Cardiac muscle cell (in vitro differentiated cells and primary cell): Measurements from ENCODE around the gene MMP15. TPM values are rescaled to one million over a fixed set of nuclear protein-coding genes. Genes with fewer than 3 reads are reported as not detected.

Experiments
- DNase-seq, 2 donors: peaks; one replicate each; pipeline versions ENCODE4 v3.0.0 to v3.0.0-alpha.2; 2010 to 2017; ENCODE audit warnings: low read depth in 1 of 2, low spot score in 1 of 2
- H3K27ac ChIP-seq: fragments of 200-600 bp; sonication (generic); 2 replicates; pipeline ENCODE4 v1.5.1; 2016
- H3K27me3 ChIP-seq: fragments of 200-600 bp; sonication (generic); 2 replicates; pipeline ENCODE4 v1.6.0; 2016; ENCODE audit warnings: control low read depth
- H3K36me3 ChIP-seq: fragments of 200-600 bp; sonication (generic); 2 replicates; pipeline ENCODE4 v1.5.1; 2016; ENCODE audit warnings: control low read depth
- H3K4me1 ChIP-seq: fragments of 200-600 bp; sonication (generic); 2 replicates; pipeline ENCODE4 v1.8.1; 2017; ENCODE audit warnings: low read depth, mild to moderate bottlenecking, mixed run types
- H3K4me3 ChIP-seq: fragments of 200-600 bp; sonication (generic); 2 replicates; pipeline ENCODE4 v1.5.1; 2016; ENCODE audit warnings: mild to moderate bottlenecking
- H3K9me3 ChIP-seq: fragments of 200-600 bp; sonication (generic); 2 replicates; pipeline ENCODE4 v1.5.1; 2017; ENCODE audit warnings: low read depth, mild to moderate bottlenecking, control low read depth
- polyA plus RNA-seq: library from polyadenylated mRNA; unstranded; fragments of >200 nt; fragmentation: Nextera tagmentation; extraction: Ambion mirVana; gene quantifications from 2 replicates; pipeline ENCODE4 v1.2.1, GENCODE V29; 2016
- total RNA-seq: library from RNA; depleted of rRNA; stranded (reverse); fragments of >200 nt; gene quantifications from 2 replicates; pipeline ENCODE4 v1.2.3, GENCODE V29; 2016
- TF ChIP-seq, protein P1 (sequence below): IDR thresholded peaks from 2 replicates; pipeline ENCODE4 v1.5.1; 2012; ENCODE audit warnings: low read depth, mild to moderate bottlenecking, low read length

MMP15 gene
- total and polyA plus RNA-seq, 2 experiments from 2014 or later, result 317 to 473 TPM

DNA sequence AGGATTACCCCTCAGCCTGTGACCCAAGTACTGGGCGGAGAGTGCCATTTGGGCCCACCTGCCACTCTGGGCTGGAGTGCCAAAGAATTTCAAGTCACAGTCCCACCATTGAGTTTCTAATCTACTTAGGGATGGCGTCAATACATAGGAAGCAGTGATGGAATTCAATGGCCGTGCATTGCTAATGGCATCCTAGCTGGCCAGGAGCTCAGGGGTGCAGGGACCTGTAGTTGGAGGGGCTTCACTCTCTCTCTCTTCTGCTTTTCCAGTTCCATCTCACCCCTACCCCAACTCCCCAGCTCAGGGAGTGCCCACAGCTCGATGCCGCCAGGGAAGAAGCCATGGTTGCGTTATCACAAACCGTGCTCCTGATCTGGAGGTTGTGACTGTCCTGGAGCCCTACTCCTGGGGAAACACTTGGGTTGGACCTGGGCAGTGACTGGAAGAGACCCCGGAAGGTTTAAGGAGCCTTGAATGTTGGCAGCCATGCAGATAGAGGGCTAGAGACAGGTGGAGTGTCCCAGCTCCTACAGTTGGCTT is 2.4 kb downstream of the MMP15 start:
- DNase-seq, result no peak
- H3K4me1 ChIP-seq, result peaks cover 65% of the 10 kb centered on the region
- TF ChIP-seq, protein P1, sequence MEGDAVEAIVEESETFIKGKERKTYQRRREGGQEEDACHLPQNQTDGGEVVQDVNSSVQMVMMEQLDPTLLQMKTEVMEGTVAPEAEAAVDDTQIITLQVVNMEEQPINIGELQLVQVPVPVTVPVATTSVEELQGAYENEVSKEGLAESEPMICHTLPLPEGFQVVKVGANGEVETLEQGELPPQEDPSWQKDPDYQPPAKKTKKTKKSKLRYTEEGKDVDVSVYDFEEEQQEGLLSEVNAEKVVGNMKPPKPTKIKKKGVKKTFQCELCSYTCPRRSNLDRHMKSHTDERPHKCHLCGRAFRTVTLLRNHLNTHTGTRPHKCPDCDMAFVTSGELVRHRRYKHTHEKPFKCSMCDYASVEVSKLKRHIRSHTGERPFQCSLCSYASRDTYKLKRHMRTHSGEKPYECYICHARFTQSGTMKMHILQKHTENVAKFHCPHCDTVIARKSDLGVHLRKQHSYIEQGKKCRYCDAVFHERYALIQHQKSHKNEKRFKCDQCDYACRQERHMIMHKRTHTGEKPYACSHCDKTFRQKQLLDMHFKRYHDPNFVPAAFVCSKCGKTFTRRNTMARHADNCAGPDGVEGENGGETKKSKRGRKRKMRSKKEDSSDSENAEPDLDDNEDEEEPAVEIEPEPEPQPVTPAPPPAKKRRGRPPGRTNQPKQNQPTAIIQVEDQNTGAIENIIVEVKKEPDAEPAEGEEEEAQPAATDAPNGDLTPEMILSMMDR, result no peak

DNA sequence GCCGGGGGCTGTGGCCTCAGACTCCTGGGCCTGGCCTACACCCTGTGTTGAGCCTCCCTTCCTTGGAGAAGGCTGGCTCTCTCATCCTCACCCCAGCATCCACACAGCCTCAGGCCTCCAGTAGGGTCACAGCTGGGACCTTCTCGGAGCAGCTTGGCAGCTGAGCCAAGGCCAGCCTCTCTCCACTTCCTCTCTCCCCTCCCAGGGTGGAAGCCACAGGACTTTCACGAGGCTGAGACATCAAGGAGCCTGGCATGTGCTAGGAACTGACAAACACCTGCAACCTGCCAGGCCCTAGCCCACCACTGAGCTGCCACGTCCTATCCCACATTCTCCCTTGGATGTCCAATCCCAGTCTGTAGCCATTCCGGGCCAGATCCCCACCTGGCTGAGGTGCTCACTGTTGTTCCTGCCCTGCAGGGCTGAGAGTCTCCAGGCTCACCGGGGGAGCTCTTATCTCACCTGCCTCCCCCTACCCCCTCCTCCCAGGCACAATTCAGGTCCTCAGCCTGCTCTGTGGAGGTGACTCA is 3.1 kb downstream of the MMP15 start:
- H3K4me1 ChIP-seq, result peaks cover 65% of the 10 kb centered on the region
- H3K27me3 ChIP-seq, result no peaks in the 10 kb centered on the region
- peak overlapping the region; percentile 84 for H3K4me3 ChIP-seq
- no peaks in the 10 kb centered on the region for H3K36me3 ChIP-seq
- peak overlapping the region; percentile 93 for H3K27ac ChIP-seq
- DNase-seq, result no peak
- TF ChIP-seq, protein P1, result no peak
- H3K9me3 ChIP-seq, result no peaks in the 10 kb centered on the region

More for the DNA sequence above, 2.4 kb downstream of the MMP15 start:
- Histone ChIP-seq H3K27ac (peak overlapping the region; percentile 93), H3K9me3 (no peaks in the 10 kb centered on the region), H3K4me3 (peak overlapping the region; percentile 84), H3K27me3 (no peaks in the 10 kb centered on the region), H3K36me3 (no peaks in the 10 kb centered on the region)

DNA sequence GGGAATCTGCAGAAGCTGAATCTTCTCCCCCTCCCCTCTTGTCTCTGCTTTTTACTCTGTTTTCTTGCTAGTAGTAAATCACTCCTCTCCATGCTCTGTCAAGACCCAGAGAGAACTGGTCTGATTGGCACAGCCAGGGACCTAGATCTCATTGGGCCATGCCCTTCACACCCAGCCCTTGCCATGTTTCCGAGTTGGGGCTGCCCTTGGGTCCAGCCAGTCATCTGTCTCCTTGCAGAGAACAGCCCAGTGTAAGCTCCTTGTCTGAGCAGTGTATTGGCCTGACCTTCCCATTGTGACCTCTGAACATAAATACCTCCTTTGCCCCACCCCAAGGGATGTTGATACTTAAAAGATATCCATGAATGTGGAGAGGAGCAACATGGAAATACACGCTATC is 3.9 kb downstream of the MMP15 start:
- no peaks in the 10 kb centered on the region for H3K9me3 ChIP-seq
- TF ChIP-seq, protein P1, result no peak
- no peaks in the 10 kb centered on the region for H3K27me3 ChIP-seq
- H3K36me3 ChIP-seq, result no peaks in the 10 kb centered on the region
- H3K4me1 ChIP-seq, result peaks cover 70% of the 10 kb centered on the region
- H3K4me3 ChIP-seq, result no peak overlapping the region
- DNase-seq, result no peak
- peak overlapping the region; percentile 93 for H3K27ac ChIP-seq

DNA sequence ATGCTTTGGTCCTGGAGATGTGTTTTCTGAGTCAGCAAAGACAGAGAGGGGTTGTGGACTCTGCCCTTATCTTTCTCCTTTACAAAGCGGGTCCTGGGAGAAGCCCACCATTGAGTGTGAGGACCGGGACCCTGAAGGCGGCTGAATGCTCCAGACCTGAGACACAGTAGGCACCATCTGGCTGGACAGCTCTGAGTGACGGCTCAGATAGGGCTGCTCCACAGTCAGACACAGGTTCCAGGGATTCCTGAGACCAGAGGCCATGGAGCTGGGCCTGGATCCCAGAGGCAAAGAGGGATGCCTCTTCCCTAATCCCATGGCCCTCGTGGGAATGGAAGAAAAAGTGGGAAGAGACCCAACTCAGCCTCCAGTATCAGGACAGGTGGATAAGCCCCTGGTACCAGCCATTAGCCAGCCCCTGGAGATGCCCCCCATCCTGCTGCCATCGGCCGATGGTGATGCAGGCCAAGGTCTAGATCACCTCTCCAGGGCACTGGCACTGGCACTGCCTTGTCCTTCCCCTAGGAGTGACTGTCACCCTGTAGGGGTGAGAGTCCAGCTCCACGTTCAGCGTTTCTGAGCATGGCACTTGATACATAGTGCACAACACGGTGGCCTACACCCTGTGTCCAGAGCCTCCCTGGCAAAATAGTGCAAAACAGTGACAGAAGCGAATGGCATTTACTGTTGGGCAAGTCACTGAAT is 4.7 kb downstream of the MMP15 start:
- peaks cover 70% of the 10 kb centered on the region for H3K4me1 ChIP-seq
- H3K4me3 ChIP-seq, result no peak overlapping the region
- TF ChIP-seq, protein P1, result no peak
- no peak for DNase-seq
- no peaks in the 10 kb centered on the region for H3K27me3 ChIP-seq
- no peaks in the 10 kb centered on the region for H3K9me3 ChIP-seq
- peak overlapping the region; percentile 93 for H3K27ac ChIP-seq
- no peaks in the 10 kb centered on the region for H3K36me3 ChIP-seq

DNA sequence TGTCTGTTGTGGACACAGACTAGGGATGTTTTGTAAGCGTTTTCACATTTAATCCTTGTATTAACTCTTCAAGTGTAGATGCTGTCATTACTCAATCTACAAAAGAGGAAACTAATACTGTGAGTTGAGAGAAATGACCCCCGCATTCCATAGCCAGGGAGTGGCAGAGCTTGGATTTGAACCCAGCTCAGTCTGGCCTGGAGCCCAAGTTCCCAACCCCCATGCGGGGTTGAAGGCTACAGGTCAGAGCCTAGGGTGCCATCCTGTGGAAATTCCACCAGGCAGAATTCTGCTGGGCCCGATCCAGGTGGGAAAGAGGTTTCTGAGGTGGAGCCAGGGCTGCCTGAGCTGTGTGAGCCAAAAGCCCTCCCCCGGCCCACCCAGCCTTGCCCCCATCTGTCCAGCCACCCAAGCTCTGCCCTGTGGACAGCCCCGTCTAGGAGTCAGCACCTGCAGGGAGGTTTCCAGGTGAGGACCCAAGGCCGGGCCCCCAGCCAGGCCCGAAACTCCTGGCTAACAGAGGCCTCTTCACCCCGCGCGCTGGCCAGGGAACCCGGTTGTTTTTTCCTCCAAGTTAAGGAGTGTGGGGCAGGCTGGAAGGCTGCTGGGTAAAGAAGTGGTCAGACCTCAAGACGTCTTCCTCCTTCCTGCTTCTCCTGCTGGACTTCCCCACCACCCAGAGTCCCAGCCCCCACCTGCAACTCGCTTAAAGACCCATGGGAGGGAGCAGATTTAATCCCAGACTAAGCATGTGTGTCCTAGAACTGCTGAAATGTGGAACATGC is 5.7 kb downstream of the MMP15 start:
- Histone ChIP-seq H3K4me3 (no peak overlapping the region), H3K36me3 (no peaks in the 10 kb centered on the region), H3K27me3 (no peaks in the 10 kb centered on the region), H3K9me3 (no peaks in the 10 kb centered on the region), H3K27ac (peak overlapping the region; percentile 93), H3K4me1 (peaks cover 79% of the 10 kb centered on the region)
- DNase-seq, result no peak
- TF ChIP-seq, protein P1, result no peak
